SK-N-DZ (cell line): ENCODE data around the gene NFATC2IP.
"Not testable (repeated sequence)": the region's sequence is repeated elsewhere in the genome, so short reads cannot be mapped to it uniquely, and the experiment has no call there.

ENCODE experiments used
- DNase-seq: peaks from one replicate; pipeline ENCODE4 v3.0.0-alpha.2; 2015; ENCODE audit warnings: low spot score

NFATC2IP gene

DNA sequence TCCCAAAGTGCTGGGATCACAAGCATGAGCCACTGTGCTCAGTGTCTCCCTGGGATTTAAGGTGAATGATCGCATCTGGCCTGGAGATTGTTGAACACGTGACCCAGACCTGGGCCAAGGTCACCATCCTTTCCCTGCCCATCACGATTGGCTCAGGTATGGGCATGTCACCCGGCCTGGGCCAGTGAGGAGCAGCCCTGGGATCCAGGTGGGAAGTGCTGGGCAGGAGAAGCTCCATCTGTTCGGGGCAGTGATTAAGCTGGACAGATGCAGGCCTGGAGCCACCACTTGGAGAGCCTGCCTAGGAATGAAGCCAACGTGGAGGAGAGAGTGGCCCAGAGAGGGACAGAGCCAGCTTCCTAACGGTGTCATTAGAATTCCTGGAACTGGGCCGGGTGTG, 41.0 kb downstream of the NFATC2IP start:
- no peak for DNase-seq

DNA sequence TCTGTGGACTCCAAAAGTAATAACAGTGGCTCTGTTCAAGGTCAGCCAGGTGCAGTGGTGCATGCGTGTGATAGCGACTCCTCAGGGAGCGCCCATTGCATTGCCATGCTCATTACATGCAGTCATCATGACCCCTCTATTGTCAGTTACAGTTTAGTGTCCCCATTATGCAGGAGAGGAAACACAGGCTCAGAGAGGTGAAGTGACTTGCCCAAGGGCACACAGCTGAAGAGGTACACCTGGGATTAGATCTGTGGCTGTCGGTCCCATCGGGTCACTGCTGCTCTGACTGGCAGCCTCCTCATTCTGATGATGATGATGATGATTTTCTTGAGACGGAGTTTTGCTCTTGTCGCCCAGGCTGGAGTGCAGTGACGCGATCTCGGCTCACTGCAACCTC, 41.8 kb downstream of the NFATC2IP start:
- DNase-seq = no peak

DNA sequence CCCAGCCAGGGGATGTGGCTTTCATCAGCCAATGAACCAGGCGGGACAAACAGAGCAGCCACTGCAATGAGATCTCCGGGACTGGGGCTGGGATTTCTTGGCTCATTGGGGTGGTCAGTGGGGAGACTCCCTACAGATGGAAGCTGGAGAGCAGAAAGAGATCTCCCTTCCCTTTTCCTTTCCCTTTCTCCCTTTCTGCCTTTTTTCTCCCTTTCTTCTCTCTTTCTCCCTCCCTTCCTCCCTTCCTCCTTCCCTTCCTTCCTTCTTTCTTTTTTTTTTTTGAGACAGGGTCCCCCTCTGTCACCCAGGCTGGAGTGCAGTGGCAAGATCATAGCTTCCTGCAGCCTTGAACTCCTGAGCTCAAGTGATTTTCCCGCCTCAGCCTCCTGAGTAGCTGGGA, 48.1 kb downstream of the NFATC2IP start:
- no peak for DNase-seq

DNA sequence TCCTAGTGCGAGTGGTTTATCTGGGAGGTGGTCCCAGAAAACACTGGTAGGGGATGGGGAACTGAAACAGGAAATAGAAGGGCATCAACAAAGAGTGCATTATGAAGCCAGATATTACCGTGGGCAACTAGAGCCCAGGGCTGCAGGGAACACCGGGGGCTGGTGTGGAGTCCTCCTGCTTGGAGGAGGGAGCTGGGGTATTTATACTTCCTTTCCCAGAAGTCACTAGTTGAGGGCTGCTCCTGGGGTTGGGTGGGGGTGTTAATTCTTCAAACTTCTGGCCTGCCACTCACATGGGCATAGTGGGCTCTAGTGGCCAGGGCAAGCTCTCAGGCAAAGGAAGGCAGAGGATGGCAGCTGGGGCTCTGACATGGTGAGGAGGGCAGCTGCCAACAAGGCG, 48.8 kb downstream of the NFATC2IP start:
- no peak for DNase-seq

DNA sequence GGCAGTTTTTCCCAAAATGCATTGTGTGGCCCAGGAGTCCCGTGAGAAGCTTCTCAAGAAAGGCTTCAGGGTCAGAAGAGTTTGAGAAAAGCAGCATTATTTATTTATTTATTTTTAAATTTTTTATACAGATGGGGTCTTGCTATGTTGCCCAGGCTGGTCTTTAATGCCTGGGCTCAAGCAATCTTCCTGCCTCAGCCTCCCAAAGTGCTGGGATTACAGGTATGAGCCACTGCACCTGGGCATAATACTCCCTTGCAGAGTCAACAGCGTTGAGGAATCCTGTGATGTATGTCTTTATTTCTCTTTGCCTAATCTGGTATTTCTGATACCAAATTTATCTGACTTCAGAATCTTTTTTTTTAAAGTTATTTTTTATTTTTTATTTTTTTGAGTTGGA, 49.3 kb downstream of the NFATC2IP start:
- no peak for DNase-seq

DNA sequence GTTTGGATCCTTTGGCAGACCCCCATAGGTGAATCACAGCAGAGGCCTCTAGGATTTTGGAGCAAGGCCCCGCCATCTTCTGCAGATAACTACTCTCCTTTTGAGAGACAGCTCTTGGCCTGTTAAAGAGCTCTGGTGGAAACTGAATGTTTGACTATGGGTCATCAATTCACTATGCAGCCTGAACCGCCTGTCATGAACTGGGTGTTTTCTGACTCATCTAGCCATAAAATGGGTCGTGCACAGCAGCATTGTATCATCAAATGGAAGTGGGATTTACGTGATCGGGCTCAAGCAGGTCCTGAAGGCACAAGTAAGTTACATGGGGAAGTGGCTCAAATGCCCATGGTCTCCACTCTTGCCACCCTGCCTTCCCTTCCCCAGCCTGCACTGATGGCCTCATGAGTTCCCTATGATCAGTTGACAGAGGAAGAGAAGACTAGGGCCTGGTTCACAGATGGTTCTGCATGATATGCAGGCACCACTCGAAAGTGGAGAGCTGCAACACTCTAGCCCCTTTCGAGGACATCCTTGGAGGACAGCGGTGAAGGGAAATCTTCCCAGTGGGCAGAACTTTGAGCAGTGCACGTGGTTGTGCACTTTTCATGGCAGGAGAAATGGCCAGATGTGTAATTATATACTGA, 53.9 kb downstream of the NFATC2IP start:
- not testable (repeated sequence) for DNase-seq

DNA sequence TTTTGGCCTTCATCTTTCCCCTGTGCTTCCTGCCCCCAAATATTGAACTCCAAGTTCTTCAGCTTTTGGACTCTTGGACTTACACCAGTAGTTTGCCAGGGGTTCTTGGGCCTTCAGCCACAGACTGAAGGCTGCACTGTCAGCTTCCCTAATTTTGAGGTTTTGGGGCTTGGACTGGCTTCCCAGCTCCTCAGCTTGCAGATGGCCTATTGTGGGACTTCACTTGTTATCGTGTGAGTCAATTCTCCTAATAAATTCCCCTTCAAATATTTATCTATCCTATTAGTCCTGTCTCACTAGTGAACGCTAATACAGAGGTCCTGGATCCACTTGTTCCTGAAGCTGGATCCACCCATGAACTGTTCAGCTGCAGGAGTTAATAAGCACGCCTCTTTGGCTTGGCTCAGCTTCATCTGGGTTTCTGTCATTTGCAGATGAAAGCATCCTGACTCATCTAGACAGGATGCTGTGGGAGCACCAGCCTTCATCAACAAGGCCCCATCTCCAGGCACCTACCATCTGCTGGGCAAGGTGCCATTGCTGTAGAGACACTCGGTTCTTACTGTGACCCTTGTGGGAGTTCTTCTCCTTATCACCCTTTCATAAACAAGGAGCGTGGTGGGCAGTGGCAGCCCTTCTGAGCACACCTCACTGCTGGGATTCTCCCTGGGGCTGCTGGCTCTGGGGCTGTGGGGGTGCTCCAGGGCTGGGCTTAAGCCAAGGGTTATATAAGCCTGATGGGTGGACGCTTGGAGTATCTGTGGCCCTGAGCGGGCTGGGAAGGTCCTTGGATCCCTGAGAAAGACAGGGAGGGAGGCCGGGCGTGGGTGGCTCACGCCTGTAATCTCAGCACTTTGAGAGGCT, 57.2 kb downstream of the NFATC2IP start:
- DNase-seq = no peak

DNA sequence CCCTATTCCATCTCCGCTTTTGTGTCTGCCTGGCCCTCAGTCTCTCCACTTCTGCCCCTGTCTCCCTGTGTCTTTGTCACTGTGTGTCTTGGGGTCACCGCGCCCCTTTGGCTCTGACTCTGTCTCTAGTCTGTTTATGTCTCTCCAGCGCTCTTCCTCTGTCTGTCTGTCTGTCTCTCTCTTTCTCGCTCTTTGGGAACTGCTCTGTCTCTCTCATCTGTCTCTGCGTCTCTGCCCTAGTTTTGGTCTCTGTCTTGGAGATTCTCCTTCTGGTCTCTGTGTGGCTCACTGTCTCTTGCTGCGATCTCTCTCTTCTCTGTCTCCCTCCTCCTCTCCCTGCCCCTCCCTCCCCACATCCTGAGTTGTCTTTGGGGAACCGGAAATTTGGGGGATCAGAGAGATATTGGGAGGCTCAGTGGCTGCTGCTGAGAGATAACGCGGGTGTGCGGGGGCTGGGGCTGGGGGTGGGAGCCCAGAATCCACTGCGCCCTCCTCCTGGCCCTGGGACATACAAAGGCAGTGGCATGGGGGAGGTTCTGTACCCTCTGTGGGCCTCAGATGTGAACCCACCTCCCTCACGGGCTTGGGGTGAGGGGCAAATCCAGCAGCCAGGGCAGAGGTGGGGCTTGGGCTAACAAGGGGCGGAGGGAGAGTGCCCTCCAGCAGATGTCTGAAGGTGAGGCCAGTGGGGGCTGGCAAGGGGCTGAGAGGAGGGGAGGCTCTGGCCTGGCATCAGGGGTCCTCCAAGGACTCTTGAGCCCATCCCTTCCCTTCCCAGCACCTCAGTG, 58.5 kb downstream of the NFATC2IP start:
- DNase-seq = no peak

DNA sequence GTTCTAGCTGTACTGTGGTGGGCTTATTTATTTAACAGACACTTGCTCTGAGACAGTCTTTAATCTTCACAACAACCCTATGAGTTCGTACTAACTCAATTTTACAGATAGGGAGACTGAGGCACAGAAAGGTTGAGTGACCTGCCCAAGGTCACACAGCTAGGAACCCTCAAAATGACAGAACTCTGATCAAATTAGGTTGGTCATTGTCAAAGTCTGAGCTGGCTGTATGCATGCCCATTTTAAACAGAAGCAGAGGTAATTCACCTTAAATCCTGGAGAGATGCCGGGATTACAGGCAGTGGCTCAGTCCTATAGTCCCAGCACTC, 59.1 kb downstream of the NFATC2IP start:
- no peak for DNase-seq

DNA sequence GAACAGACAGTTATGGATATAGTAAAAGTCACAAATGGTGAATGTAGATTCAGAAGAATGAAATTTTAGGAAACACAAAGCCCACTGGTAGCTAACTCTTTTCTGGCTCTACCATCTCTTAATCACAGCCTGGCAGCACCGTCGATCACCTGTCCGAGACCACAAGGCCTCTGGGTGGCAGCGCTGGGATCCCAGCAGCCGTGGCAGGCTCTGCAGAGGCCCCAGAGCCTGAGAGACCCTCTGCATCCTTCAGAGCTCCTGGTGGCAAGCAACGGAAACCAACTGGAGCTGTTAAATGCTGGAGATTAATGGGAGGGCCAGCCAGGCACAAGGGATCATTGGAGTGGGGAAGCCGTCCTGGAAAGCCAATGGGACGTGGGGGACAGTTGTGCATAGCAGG, 60.4 kb downstream of the NFATC2IP start:
- DNase-seq = no peak

DNA sequence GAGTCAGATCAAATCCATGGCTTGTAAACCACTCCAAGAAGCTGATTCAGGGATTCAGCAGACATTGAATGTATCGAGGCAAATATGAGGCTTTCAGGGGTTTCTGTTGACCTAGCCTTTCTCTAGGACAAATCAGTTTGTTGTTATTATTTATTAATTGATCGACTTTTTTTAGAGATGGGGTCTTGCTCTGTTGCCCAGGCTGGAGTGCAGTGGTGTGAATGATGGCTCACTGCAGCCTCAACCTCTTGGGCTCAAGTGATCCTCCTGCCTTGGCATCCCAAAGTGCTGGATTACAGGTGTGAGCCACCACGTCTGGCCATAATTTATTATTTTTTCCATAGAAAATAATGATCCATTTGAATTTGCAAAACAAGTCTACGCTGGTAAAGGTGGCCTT, 61.1 kb downstream of the NFATC2IP start:
- DNase-seq = no peak

DNA sequence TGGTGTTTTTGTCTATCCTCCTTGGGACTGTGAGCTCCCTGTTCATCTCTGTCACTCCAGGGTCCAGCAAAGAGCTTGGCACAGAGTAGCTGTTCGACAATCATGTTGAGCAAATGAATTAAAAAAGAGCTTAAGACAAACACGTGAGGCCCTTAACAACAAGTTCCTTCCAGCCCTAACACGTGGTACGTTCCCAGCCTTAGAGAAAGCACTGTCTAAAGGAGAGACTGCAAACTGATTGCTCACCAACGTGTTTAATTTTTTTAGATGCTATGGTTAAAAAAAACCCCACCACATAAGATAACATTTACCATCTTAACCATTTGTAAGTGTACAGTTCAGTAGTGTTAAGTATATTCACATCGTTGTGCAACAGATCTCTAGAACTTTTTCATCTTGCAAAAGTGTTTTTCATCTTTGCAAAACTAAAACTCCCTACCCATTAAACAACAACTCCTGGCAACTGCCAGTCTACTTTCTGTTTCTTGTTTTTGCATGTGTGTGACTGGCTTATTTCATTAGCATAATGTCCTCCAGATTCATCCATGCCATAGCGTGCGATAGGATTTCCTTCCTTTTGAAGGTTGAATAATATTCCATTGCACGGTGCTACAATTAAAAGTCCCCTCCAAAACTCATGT, 62.3 kb downstream of the NFATC2IP start:
- DNase-seq = no peak

DNA sequence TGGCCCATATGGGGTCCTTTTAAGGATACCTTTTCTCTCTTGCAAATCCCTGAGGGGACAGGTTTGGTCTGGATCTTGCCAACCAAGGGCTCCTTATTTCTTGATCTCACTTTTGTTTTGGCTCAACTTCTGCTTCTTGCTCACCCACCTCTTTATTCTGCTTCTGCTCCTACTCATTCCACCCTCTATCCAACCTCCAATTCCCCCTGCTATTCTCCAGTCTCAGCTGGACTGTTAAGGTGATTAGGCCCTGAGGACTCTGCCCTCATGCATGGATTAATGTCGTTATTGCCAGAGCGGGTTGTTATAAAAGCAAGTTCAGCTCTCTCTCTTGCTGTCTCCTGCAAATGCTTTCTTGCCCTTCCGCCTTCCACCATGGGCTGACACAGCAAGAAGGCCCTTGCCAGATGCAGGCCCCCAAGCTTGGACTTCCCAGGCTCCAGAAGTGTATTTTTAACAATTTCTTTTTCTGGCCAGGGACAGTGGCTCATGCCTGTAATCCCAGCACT, 63.9 kb downstream of the NFATC2IP start:
- DNase-seq = no peak
